Smooth muscle cell (in vitro differentiated cells): ENCODE measurements around the gene SH2D4B. TPM values are rescaled to one million over a fixed set of nuclear protein-coding genes. Genes with fewer than 3 reads are reported as not detected.

Experiments
- DNase-seq: peaks from one replicate; lab custom pipeline; 2025; ENCODE audit not compliant: unreplicated experiment; lab: John Stamatoyannopoulos, UW
- H2AFZ ChIP-seq: fragments of 200-600 bp; sonication (generic); 2 replicates; pipeline ENCODE4 v1.6.0; 2016; ENCODE audit warnings: antibody characterized with exemption, low read depth, mild to moderate bottlenecking
- H3F3A ChIP-seq: fragments of 200-600 bp; sonication (generic); 2 replicates; pipeline ENCODE4 v1.6.0; 2017; ENCODE audit warnings: antibody characterized with exemption, low read depth
- H3K27ac ChIP-seq: fragments of 200-600 bp; sonication (generic); 2 replicates; pipeline ENCODE4 v1.5.1; 2016; ENCODE audit warnings: low read depth, mild to moderate bottlenecking
- H3K27me3 ChIP-seq: fragments of 200-600 bp; sonication (generic); 2 replicates; pipeline ENCODE4 v1.6.1; 2016; ENCODE audit warnings: low read depth, mild to moderate bottlenecking
- H3K36me3 ChIP-seq: fragments of 200-600 bp; sonication (generic); 2 replicates; pipeline ENCODE4 v1.5.1; 2016; ENCODE audit warnings: low read depth
- H3K4me1 ChIP-seq: fragments of 200-600 bp; sonication (generic); 2 replicates; pipeline ENCODE4 v1.5.1; 2016; ENCODE audit warnings: low read depth
- H3K4me2 ChIP-seq: fragments of 200-600 bp; sonication (generic); 2 replicates; pipeline ENCODE4 v1.6.0; 2016; ENCODE audit warnings: mild to moderate bottlenecking
- H3K4me3 ChIP-seq: fragments of 200-600 bp; sonication (generic); 2 replicates; pipeline ENCODE4 v1.5.1; 2016; ENCODE audit warnings: mild to moderate bottlenecking
- H3K79me2 ChIP-seq: fragments of 200-600 bp; sonication (generic); 2 replicates; pipeline ENCODE4 v1.6.0; 2016; ENCODE audit warnings: low read depth, mild to moderate bottlenecking
- H3K9ac ChIP-seq: fragments of 200-600 bp; sonication (generic); 2 replicates; pipeline ENCODE4 v1.6.0; 2016; ENCODE audit warnings: low read depth
- H3K9me3 ChIP-seq: fragments of 200-600 bp; sonication (generic); replicated peaks from 2 replicates; pipeline ENCODE4 v1.5.1; 2016; ENCODE audit warnings: low read depth
- H4K20me1 ChIP-seq: fragments of 200-600 bp; sonication (generic); 2 replicates; pipeline ENCODE4 v1.6.0; 2016; ENCODE audit warnings: low read depth
- CTCF ChIP-seq: fragments of 200-600 bp; sonication (generic); IDR thresholded peaks from 2 replicates; pipeline ENCODE4 v1.5.1; 2017; ENCODE audit warnings: borderline replicate concordance, mild to moderate bottlenecking, antibody characterized with exemption; ENCODE audit not compliant: insufficient read depth, poor library complexity, severe bottlenecking
- WGBS: methylation state at CpG from one replicate; pipeline ENCODE4 v1.1.7; 2016; ENCODE audit warnings: low lambda C conversion rate; 5-methylcytosine and 5-hydroxymethylcytosine counted together
- polyA plus RNA-seq: library from polyadenylated mRNA; unstranded; fragments of >200 nt; fragmentation: Nextera tagmentation; extraction: Ambion mirVana; gene quantifications from 2 replicates; pipeline ENCODE4 v1.2.1, GENCODE V29; 2016
- total RNA-seq: library from RNA; depleted of rRNA; stranded (reverse); fragments of >200 nt; gene quantifications from 2 replicates; pipeline ENCODE4 v1.2.3, GENCODE V29; 2014

The SH2D4B gene
- total and polyA plus RNA-seq, 2 experiments from 2014 or later, result 0.13 TPM; not detected in 1

GRCh38 chr10:80529604-80530003 is 8.1 kb upstream of the SH2D4B start:
- Histone ChIP-seq H3K27me3 (no peaks in the 10 kb centered on the region), H3K27ac (peak overlapping the region; percentile 35), H3K9ac (no peak overlapping the region), H3K36me3 (no peaks in the 10 kb centered on the region), H4K20me1 (no peaks in the 10 kb centered on the region), H2AFZ (no peak overlapping the region), H3K4me1 (no peaks in the 10 kb centered on the region), H3K4me2 (no peak overlapping the region), H3K4me3 (no peak overlapping the region), H3F3A (no peaks in the 10 kb centered on the region), H3K9me3 (no peaks in the 10 kb centered on the region), H3K79me2 (no peaks in the 10 kb centered on the region)
- no peak for TF ChIP-seq CTCF
- DNase-seq, result no peak
- WGBS, result 65% methylated on average over 12 of the region's 12 CpGs

DNA sequence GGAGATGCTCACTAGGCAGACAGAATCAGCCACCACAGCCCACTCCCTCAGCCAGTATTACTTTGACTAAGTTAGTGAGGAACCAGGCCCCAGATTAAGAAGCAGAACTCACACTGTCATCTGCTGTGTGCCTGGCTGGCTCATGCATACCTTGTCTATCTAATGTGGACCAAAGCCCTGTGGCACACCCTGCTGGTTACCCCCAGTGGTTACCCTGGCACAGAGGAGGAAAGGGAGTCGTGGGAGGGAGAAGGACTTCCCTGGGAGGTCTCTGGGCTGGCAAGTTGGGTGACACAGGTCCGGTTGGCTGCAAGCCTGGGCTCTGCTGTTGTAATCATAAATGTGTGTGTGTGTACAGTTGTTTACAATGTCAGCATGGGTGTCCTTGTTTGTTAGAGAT is 7.5 kb upstream of the SH2D4B start:
- H3K4me2 ChIP-seq, result no peak overlapping the region
- H3F3A ChIP-seq, result no peaks in the 10 kb centered on the region
- H3K4me1 ChIP-seq, result no peaks in the 10 kb centered on the region
- H3K9me3 ChIP-seq, result no peaks in the 10 kb centered on the region
- DNase-seq, result no peak
- WGBS, result 69% methylated on average over 2 of the region's 2 CpGs
- no peak overlapping the region for H3K9ac ChIP-seq
- H3K27ac ChIP-seq, result peak overlapping the region; percentile 35
- no peaks in the 10 kb centered on the region for H4K20me1 ChIP-seq
- no peaks in the 10 kb centered on the region for H3K79me2 ChIP-seq
- H3K4me3 ChIP-seq, result no peak overlapping the region
- TF ChIP-seq CTCF, result no peak
- H2AFZ ChIP-seq, result no peak overlapping the region
- no peaks in the 10 kb centered on the region for H3K36me3 ChIP-seq
- no peaks in the 10 kb centered on the region for H3K27me3 ChIP-seq

DNA sequence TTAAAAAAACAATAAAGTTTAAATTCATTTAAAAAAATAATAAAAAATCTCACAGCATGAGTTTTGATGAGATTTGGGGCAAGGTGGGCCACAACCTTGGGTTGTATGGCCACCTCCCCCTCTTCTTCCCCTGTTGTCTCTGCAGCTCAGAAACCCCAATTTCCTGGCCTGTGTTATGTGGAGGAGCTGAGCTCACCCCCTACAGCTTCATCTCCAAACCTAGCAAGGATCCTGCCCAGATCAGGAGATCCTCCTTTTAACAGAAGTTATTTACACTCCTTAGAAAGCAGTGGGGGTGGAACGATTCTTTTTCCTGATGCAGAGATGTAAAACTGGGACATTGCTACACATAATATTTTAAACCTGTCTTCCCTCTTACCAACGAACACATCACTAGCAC is 6.9 kb upstream of the SH2D4B start:
- WGBS, result 85% methylated on average over 2 of the region's 2 CpGs

More for the DNA sequence above, 6.9 kb upstream of the SH2D4B start:
- TF ChIP-seq CTCF, result no peak
- no peak overlapping the region for H3K27ac ChIP-seq
- no peak overlapping the region for H3K9ac ChIP-seq
- H3K4me1 ChIP-seq, result no peaks in the 10 kb centered on the region
- H3K79me2 ChIP-seq, result no peaks in the 10 kb centered on the region
- H3K27me3 ChIP-seq, result no peaks in the 10 kb centered on the region
- H4K20me1 ChIP-seq, result no peaks in the 10 kb centered on the region
- H2AFZ ChIP-seq, result no peak overlapping the region
- H3K4me2 ChIP-seq, result no peak overlapping the region
- no peaks in the 10 kb centered on the region for H3F3A ChIP-seq
- DNase-seq, result no peak
- H3K36me3 ChIP-seq, result no peaks in the 10 kb centered on the region
- no peak overlapping the region for H3K4me3 ChIP-seq
- H3K9me3 ChIP-seq, result no peaks in the 10 kb centered on the region
